ENCODE measurements around the gene WWOX. TPM values are rescaled to one million over a fixed set of nuclear protein-coding genes. Genes with fewer than 3 reads are reported as not detected.
A peak's percentile ranks its signal among the peaks of the same experiment; 100 is the strongest.

The WWOX gene
- total RNA-seq, 1 experiment from 2014 or later = 15.6 TPM

GRCh38 chr16:78213751-78214150, 114.3 kb downstream of the WWOX start:
- Histone ChIP-seq H3K79me1 (ENCODE audit: insufficient read depth, low read depth, low read length, poor library complexity, severe bottlenecking) (no peaks in the 10 kb centered on the region), H3K9ac (ENCODE audit: extremely low read depth, insufficient read length, low read length) (no peak overlapping the region), H3K27ac (ENCODE audit: insufficient read length, low read depth, low read length) (no peak overlapping the region), H3K79me2 (ENCODE audit: insufficient read depth, low read length) (no peaks in the 10 kb centered on the region), H4K8ac (replicated peaks; ENCODE audit: insufficient read length, low read depth, low read length) (no peak overlapping the region), H3K4me2 (ENCODE audit: insufficient read depth, insufficient read length, low read length) (no peak overlapping the region), H2BK12ac (ENCODE audit: insufficient read length, low read depth, low read length) (no peak overlapping the region), H4K20me1 (ENCODE audit: control insufficient read depth, insufficient read depth, insufficient read length) (no peaks in the 10 kb centered on the region), H3K14ac (ENCODE audit: insufficient read depth, low read length) (peak overlapping the region; percentile 74), H4K5ac (ENCODE audit: insufficient read length, low read depth, low read length) (no peak overlapping the region), H3K23ac (ENCODE audit: insufficient read length, low read depth, low read length) (no peak overlapping the region), H3K23me2 (ENCODE audit: insufficient read length, low read depth, low read length, poor library complexity, severe bottlenecking) (no peaks in the 10 kb centered on the region), H2BK20ac (ENCODE audit: low read depth, low read length, poor library complexity, severe bottlenecking) (no peak overlapping the region), H2BK120ac (ENCODE audit: low read depth, low read length, poor library complexity, severe bottlenecking) (no peak overlapping the region), H3K18ac (ENCODE audit: insufficient read length, low read depth, low read length) (no peak overlapping the region), H2AK5ac (ENCODE audit: insufficient read length, low read length) (no peak overlapping the region), H3K9me3 (ENCODE audit: control insufficient read depth, low read depth, low read length) (no peaks in the 10 kb centered on the region), H4K91ac (ENCODE audit: insufficient read length, low read depth, low read length) (no peak overlapping the region), H2AFZ (ENCODE audit: low read length) (no peak overlapping the region), H3T11ph (ENCODE audit: low read length) (no peak overlapping the region), H3K27me3 (ENCODE audit: insufficient read depth, low read length) (no peaks in the 10 kb centered on the region), H3K4me1 (ENCODE audit: insufficient read depth, low read length) (peaks cover 4% of the 10 kb centered on the region), H3K56ac (ENCODE audit: insufficient read length, low read depth, low read length) (no peak overlapping the region), H2BK5ac (ENCODE audit: insufficient read length, low read length) (no peak overlapping the region), H2BK15ac (ENCODE audit: low read depth, low read length) (no peak overlapping the region), H3K4ac (ENCODE audit: low read depth, low read length) (no peak overlapping the region)
- H3K9me3 Mint-ChIP-seq = no peaks in the 10 kb centered on the region
- DNase-seq = no peak
- WGBS (ENCODE audit: extremely low coverage, insufficient read length, low lambda C conversion rate) = no CpG with 5 or more reads among the region's 7 CpGs
- no peak overlapping the region for H3K27ac Mint-ChIP-seq
- no peaks in the 10 kb centered on the region for H3K27me3 Mint-ChIP-seq (ENCODE audit: low read depth)
- no peak overlapping the region for H3K4me3 Mint-ChIP-seq
- H3K4me1 Mint-ChIP-seq = peaks cover 17 to 22% of the 10 kb centered on the region in 2 experiments
- no peak for TF ChIP-seq CTCF (conservative IDR thresholded peaks at IDR 0.05)
- H3K36me3 Mint-ChIP-seq (ENCODE audit: insufficient read depth in 1 of 3, low read depth in 3 of 3) = no peaks in the 10 kb centered on the region
